Measurements from ENCODE around the gene OSBP.

- TF ChIP-seq RFX5 (IDR thresholded peaks at IDR 0.05) (no peak), ELK1 (IDR thresholded peaks at IDR 0.05; ENCODE audit: low read depth, low read length) (no peak), SMC3 (IDR thresholded peaks at IDR 0.05) (no peak), CHD2 (IDR thresholded peaks at IDR 0.05; ENCODE audit: low read length, partially characterized antibody) (no peak), MAFK (IDR thresholded peaks at IDR 0.05; ENCODE audit: partially characterized antibody) (no peak), CTCF (IDR thresholded peaks at IDR 0.05) (no peak), MYC (IDR thresholded peaks at IDR 0.05; ENCODE audit: borderline replicate concordance, low read length) (no peak), CEBPB (IDR thresholded peaks at IDR 0.05) (no peak), BHLHE40 (IDR thresholded peaks at IDR 0.05; ENCODE audit: low read depth, low read length) (no peak), POLR2A (IDR thresholded peaks at IDR 0.05; ENCODE audit: low read length) (no peak), MAX (IDR thresholded peaks at IDR 0.05) (no peak)
These were observed 53.3 kb downstream of the OSBP start for GRCh38 chr11:59562292-59562691.
